22Rv1 (cell line): Measurements from ENCODE around the gene JDP2.

Experiments
- H3K27ac ChIP-seq: fragments of 450-650 bp; 2 replicates; pipeline ENCODE4 v1.5.1; 2017
- CTCF ChIP-seq: fragments of 450-650 bp; IDR thresholded peaks from 2 replicates; pipeline ENCODE4 v1.5.1; 2017; ENCODE audit warnings: mild to moderate bottlenecking
- ZFX ChIP-seq: fragments of 450-650 bp; IDR thresholded peaks from 2 replicates; pipeline ENCODE4 v1.6.1; 2017; ENCODE audit warnings: antibody characterized with exemption, borderline replicate concordance

JDP2 gene

GRCh38 chr14:75504411-75504810 lies 76.6 kb downstream of the JDP2 start:
- H3K27ac ChIP-seq, result no peak overlapping the region
- TF ChIP-seq CTCF, result no peak
- no peak for TF ChIP-seq ZFX

- TF ChIP-seq CTCF, result no peak
- no peak for TF ChIP-seq ZFX
- H3K27ac ChIP-seq, result no peak overlapping the region
Measured at GRCh38 chr14:75506930-75507329, 79.1 kb downstream of the JDP2 start.

- H3K27ac ChIP-seq, result no peak overlapping the region
Measured at GRCh38 chr14:75510547-75510946, 82.7 kb downstream of the JDP2 start.

GRCh38 chr14:75511201-75511600 lies 83.4 kb downstream of the JDP2 start:
- TF ChIP-seq CTCF (no peak), ZFX (no peak)
- no peak overlapping the region for H3K27ac ChIP-seq

More at GRCh38 chr14:75510547-75510946, 82.7 kb downstream of the JDP2 start:
- no peak for TF ChIP-seq ZFX
- no peak for TF ChIP-seq CTCF

DNA sequence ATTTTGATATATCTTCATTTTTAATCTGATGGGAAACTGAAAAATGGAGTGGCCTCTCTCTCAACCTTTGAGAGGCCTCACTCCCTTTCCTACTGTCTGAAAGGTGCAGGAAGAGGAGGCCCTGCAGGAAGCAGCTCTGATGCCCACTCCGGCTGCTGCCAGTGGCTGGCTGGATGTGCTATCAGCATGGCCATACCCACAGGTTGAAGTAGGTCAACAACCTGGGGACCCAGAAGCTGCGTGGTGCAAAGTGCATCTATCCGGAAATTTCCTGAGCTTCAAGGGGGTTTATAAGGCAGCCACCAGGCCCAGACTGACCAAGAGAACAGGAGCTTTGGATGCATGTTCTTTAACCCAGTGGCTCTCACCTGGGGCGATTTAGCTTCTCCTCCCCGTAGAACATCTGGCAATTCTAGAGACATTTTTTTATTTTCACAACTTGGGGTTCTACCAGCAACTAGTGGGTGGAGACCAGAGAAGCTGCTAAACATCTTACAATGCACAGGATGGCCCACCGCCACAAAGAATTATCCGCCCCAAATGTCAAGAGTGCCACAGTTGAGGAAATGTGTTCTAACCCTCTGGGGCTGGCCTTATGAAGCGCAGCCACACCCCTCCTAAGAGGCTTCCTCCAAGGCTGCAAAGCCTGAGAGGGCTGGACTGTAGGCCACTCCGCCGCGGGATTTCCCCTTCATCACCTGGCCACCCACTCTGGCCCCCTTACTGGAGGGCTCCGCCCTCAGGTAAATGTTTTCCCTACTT lies 86.3 kb downstream of the JDP2 start:
- no peak overlapping the region for H3K27ac ChIP-seq
- TF ChIP-seq ZFX (no peak), CTCF (no peak)

DNA sequence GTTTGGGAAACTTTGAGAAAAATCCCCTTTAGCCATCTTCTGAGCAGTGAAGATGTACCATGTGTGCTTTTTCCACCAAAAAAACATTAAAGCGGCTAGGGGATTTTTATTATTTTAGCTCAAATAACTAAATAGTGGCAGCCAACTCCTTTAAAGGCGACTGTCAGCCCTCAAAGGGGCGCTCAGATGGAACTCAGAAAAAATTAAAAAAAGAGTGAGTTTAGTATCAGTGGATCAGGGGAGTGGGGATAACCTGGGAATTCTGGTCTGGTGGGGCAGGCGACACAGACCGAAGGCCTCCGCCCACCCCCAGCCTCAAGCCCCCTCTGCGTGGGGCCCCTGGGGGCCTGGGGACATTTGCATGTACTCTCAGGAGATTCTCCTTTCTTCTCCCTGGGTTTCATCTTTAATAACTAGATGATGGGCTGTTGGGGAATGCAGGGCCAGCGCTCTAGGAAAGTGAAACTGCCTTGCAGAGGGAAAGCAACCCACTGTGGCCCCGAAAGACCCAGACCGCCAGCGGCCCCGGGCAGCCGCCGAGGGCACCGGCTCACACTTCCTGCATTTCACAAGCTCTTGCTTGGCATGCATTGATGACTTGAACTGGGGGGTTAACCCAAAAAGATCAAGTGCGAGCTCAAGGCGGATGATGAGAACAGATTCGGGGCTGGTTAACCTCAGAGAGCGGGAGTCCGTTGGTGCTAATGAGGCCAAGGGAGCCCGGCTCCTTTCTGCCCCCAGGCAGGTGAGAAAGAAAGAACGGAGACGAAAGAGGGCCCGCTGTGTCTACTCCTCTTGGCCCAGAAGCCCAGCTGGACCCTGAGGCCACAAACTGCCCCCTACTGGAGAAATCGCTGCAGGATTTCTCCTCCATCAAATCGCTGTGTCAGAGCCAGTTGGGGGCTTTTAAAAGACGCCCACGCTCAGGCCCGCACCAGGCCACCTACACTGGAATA lies 87.1 kb downstream of the JDP2 start:
- TF ChIP-seq CTCF, result no peak
- TF ChIP-seq ZFX, result no peak

GRCh38 chr14:75515629-75515996 lies 87.8 kb downstream of the JDP2 start:
- H3K27ac ChIP-seq, result no peak overlapping the region

More for the DNA sequence above, 87.1 kb downstream of the JDP2 start:
- no peak overlapping the region for H3K27ac ChIP-seq

More at GRCh38 chr14:75515629-75515996, 87.8 kb downstream of the JDP2 start:
- no peak for TF ChIP-seq CTCF
- TF ChIP-seq ZFX, result no peak
